ENCODE results near the gene SYT9. TPM values are rescaled to one million over a fixed set of nuclear protein-coding genes. Genes with fewer than 3 reads are reported as not detected.

SYT9 gene
- polyA plus RNA-seq, 1 donor from 2014 or later = 2.3 TPM

DNA sequence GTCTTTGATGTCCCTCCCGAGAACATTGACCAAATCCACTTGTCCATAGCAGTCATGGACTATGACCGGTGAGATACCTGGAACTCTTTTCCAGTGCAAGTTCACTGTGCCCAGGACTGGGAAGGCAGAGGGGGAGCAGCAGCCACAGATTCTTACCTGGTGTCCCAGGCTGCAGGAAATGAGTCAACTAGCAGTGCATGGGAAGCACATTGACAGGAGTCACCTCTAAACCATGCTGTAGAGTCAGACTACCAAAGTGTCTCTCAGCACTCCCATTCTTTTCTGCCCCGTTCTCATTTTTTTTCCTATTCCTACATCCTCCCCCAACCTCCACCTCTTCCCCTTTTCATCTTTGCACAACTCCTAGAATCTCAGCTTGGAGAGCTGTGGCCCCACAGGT is 166.4 kb downstream of the SYT9 start:
- Histone ChIP-seq H3K9me3 (ENCODE audit: low read length) (no peaks in the 10 kb centered on the region), H3K4me2 (ENCODE audit: low read length) (no peak overlapping the region), H3K27ac (ENCODE audit: low read length) (no peak overlapping the region), H3K9ac (ENCODE audit: low read length) (no peak overlapping the region), H3K9me2 (ENCODE audit: insufficient read depth, low read length) (no peaks in the 10 kb centered on the region), H2AFZ (ENCODE audit: low read depth, low read length) (no peak overlapping the region), H4K20me1 (ENCODE audit: insufficient read depth) (no peaks in the 10 kb centered on the region), H3K4me3 (ENCODE audit: low read length) (no peak overlapping the region), H3K36me3 (ENCODE audit: insufficient read depth, low read length) (no peaks in the 10 kb centered on the region), H3K79me2 (replicated peaks; ENCODE audit: insufficient read depth, low read length) (no peaks in the 10 kb centered on the region), H3K27me3 (ENCODE audit: insufficient read depth, low read depth, low read length) (no peaks in the 10 kb centered on the region), H3F3A (ENCODE audit: insufficient read depth, low read length, poor library complexity, severe bottlenecking) (no peaks in the 10 kb centered on the region)
- no peak for TF ChIP-seq TAF1 (IDR thresholded peaks at IDR 0.05; ENCODE audit: low read depth)
- no peak for TF ChIP-seq SMC3 (conservative IDR thresholded peaks at IDR 0.05; ENCODE audit: poor library complexity)
- TF ChIP-seq, protein P1, sequence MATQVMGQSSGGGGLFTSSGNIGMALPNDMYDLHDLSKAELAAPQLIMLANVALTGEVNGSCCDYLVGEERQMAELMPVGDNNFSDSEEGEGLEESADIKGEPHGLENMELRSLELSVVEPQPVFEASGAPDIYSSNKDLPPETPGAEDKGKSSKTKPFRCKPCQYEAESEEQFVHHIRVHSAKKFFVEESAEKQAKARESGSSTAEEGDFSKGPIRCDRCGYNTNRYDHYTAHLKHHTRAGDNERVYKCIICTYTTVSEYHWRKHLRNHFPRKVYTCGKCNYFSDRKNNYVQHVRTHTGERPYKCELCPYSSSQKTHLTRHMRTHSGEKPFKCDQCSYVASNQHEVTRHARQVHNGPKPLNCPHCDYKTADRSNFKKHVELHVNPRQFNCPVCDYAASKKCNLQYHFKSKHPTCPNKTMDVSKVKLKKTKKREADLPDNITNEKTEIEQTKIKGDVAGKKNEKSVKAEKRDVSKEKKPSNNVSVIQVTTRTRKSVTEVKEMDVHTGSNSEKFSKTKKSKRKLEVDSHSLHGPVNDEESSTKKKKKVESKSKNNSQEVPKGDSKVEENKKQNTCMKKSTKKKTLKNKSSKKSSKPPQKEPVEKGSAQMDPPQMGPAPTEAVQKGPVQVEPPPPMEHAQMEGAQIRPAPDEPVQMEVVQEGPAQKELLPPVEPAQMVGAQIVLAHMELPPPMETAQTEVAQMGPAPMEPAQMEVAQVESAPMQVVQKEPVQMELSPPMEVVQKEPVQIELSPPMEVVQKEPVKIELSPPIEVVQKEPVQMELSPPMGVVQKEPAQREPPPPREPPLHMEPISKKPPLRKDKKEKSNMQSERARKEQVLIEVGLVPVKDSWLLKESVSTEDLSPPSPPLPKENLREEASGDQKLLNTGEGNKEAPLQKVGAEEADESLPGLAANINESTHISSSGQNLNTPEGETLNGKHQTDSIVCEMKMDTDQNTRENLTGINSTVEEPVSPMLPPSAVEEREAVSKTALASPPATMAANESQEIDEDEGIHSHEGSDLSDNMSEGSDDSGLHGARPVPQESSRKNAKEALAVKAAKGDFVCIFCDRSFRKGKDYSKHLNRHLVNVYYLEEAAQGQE (IDR thresholded peaks at IDR 0.05; ENCODE audit: borderline replicate concordance) = no peak
- TF ChIP-seq, protein P2, sequence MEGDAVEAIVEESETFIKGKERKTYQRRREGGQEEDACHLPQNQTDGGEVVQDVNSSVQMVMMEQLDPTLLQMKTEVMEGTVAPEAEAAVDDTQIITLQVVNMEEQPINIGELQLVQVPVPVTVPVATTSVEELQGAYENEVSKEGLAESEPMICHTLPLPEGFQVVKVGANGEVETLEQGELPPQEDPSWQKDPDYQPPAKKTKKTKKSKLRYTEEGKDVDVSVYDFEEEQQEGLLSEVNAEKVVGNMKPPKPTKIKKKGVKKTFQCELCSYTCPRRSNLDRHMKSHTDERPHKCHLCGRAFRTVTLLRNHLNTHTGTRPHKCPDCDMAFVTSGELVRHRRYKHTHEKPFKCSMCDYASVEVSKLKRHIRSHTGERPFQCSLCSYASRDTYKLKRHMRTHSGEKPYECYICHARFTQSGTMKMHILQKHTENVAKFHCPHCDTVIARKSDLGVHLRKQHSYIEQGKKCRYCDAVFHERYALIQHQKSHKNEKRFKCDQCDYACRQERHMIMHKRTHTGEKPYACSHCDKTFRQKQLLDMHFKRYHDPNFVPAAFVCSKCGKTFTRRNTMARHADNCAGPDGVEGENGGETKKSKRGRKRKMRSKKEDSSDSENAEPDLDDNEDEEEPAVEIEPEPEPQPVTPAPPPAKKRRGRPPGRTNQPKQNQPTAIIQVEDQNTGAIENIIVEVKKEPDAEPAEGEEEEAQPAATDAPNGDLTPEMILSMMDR (IDR thresholded peaks at IDR 0.05; ENCODE audit: poor library complexity, severe bottlenecking) = no peak
- no peak for TF ChIP-seq POLR2AphosphoS5 (IDR thresholded peaks at IDR 0.05)
- TF ChIP-seq MXI1 (conservative IDR thresholded peaks at IDR 0.05; ENCODE audit: poor library complexity, severe bottlenecking) = no peak
- TF ChIP-seq RAD21 (conservative IDR thresholded peaks at IDR 0.05) = no peak
- TF ChIP-seq EP300 (conservative IDR thresholded peaks at IDR 0.05; ENCODE audit: poor library complexity, severe bottlenecking) = no peak
- no peak for TF ChIP-seq EZH2 (IDR thresholded peaks at IDR 0.05; ENCODE audit: borderline replicate concordance, insufficient read depth, low read length, poor library complexity, severe bottlenecking)

DNA sequence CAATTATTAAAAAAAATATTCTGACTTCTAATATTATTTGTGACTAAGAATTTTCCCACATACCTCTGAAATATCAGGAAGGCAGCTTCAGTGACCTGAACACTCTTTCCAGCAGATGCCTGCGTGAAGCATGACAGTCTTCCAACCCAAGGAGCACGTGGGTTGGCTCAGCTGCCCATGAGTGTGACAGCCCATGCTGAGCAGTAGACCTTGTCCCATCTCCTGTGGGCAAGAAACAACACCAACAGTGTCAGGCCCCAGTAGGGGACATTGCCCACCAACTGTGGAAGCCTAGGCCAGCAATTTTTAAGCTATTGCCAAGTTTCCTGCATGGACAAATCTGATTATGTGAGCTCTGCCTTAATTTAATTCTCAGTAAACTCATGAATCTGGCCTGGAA is 167.2 kb downstream of the SYT9 start:
- H3F3A ChIP-seq (ENCODE audit: insufficient read depth, low read length, poor library complexity, severe bottlenecking) = no peaks in the 10 kb centered on the region
- no peaks in the 10 kb centered on the region for H3K9me3 ChIP-seq (ENCODE audit: low read length)
- no peaks in the 10 kb centered on the region for H3K36me3 ChIP-seq (ENCODE audit: insufficient read depth, low read length)
- no peak overlapping the region for H3K4me3 ChIP-seq (ENCODE audit: low read length)
- H3K27me3 ChIP-seq (ENCODE audit: insufficient read depth, low read depth, low read length) = no peaks in the 10 kb centered on the region
- no peaks in the 10 kb centered on the region for H3K9me2 ChIP-seq (ENCODE audit: insufficient read depth, low read length)
- no peak overlapping the region for H3K27ac ChIP-seq (ENCODE audit: low read length)
- H3K79me2 ChIP-seq (replicated peaks; ENCODE audit: insufficient read depth, low read length) = no peaks in the 10 kb centered on the region
- no peaks in the 10 kb centered on the region for H4K20me1 ChIP-seq (ENCODE audit: insufficient read depth)
- no peak overlapping the region for H3K9ac ChIP-seq (ENCODE audit: low read length)
- no peak overlapping the region for H2AFZ ChIP-seq (ENCODE audit: low read depth, low read length)
- no peak overlapping the region for H3K4me2 ChIP-seq (ENCODE audit: low read length)
- TF ChIP-seq, protein P2 (IDR thresholded peaks at IDR 0.05; ENCODE audit: poor library complexity, severe bottlenecking) = no peak
- TF ChIP-seq RAD21 (conservative IDR thresholded peaks at IDR 0.05) (no peak), SMC3 (conservative IDR thresholded peaks at IDR 0.05; ENCODE audit: poor library complexity) (no peak), EZH2 (IDR thresholded peaks at IDR 0.05; ENCODE audit: borderline replicate concordance, insufficient read depth, low read length, poor library complexity, severe bottlenecking) (no peak), MXI1 (conservative IDR thresholded peaks at IDR 0.05; ENCODE audit: poor library complexity, severe bottlenecking) (no peak), TAF1 (IDR thresholded peaks at IDR 0.05; ENCODE audit: low read depth) (no peak), POLR2AphosphoS5 (IDR thresholded peaks at IDR 0.05) (no peak), EP300 (conservative IDR thresholded peaks at IDR 0.05; ENCODE audit: poor library complexity, severe bottlenecking) (no peak)
- TF ChIP-seq, protein P1 (IDR thresholded peaks at IDR 0.05; ENCODE audit: borderline replicate concordance) = no peak
